Epidermal melanocyte (primary cell): ENCODE data around the gene OPRL1.
"Not testable (repeated sequence)": the region's sequence is repeated elsewhere in the genome, so short reads cannot be mapped to it uniquely, and the experiment has no call there.

Experiments
- DNase-seq: peaks from one replicate; pipeline ENCODE4 v3.0.0; 2011; ENCODE audit warnings: low spot score; ENCODE audit not compliant: insufficient read length

OPRL1 gene

DNA sequence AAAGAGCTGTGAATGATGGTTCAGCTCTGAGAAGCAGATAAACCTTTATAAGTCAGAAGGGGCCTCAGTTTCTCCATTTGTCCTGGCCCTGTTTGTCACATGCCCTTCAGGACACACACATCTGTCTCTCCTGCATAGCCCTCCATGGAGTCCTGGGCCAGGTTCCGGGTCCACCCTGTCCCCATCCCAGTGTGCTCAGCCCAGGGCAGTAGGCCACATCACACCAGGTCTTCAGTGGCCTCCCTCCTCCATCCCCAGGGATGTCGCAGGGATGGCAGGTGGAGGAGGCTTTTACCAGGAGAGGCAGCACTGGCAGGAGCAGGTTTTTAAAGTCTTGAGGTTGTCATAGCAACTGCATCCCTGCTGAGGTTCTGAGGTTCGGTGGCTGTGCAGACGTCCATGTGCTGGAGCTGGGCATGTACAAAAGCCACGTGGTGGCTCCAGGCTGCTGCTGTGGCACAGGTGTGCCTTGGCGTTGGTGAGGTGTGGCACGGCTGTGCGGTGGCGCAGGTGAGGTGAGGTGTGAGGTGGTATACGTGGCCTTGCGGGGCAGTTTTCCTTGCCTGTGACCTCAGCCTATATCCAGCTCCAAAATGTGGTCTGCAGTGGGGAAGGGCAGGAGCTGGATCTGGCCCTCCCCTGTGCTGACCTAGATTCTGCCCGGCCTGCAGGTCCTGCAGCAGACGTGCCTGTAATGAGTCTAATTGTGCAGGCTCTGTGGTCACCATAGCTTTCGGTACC is 35.5 kb downstream of the OPRL1 start:
- DNase-seq: no peak

- no peak for DNase-seq
These were observed 36.1 kb downstream of the OPRL1 start for GRCh38 chr20:64116016-64116415.

- DNase-seq: no peak
These were observed 36.9 kb downstream of the OPRL1 start for GRCh38 chr20:64116541-64117431.

DNA sequence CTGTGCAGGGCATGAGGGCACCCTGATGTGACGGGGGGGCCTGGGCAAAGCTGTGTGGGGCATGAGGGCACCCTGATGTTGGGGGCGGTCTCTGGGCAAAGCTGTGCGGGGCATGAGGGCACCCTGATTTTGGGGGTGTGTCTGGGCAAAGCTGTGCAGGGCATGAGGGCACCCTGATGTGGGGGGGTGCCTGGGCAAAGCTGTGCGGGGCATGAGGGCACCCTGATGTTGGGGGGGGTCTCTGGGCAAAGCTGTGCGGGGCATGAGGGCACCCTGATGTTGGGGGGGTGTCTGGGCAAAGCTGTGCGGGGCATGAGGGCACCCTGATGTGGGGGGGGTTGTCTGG is 37.5 kb downstream of the OPRL1 start:
- not testable (repeated sequence) for DNase-seq

- no peak for DNase-seq
These were observed 39.4 kb downstream of the OPRL1 start for GRCh38 chr20:64119301-64119680.

- no peak for DNase-seq
These were observed 39.9 kb downstream of the OPRL1 start for GRCh38 chr20:64119681-64120341.

DNA sequence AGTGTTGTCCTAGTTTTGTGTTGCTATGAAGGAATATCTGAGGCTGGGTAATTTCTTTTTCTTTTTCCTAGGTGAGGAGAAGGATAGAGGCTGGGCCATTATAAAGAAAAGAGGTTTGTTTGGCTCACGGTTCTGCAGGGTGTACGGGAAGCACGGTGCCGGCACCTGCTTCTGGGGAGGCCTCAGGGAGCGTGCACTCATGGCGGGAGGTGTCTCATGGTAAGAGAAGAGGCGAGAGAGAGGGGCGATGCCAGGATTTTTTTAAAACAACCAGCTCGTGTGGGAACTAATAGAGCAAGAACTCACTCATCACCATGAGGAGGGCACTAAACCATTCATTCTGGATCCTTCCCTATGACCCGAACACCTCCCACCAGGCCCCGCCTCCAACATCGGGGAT is 41.7 kb downstream of the OPRL1 start:
- no peak for DNase-seq

- not testable (repeated sequence) for DNase-seq
These were observed 43.0 kb downstream of the OPRL1 start for GRCh38 chr20:64122927-64123326.

GRCh38 chr20:64123517-64123916 is 43.6 kb downstream of the OPRL1 start:
- DNase-seq: not testable (repeated sequence)

DNA sequence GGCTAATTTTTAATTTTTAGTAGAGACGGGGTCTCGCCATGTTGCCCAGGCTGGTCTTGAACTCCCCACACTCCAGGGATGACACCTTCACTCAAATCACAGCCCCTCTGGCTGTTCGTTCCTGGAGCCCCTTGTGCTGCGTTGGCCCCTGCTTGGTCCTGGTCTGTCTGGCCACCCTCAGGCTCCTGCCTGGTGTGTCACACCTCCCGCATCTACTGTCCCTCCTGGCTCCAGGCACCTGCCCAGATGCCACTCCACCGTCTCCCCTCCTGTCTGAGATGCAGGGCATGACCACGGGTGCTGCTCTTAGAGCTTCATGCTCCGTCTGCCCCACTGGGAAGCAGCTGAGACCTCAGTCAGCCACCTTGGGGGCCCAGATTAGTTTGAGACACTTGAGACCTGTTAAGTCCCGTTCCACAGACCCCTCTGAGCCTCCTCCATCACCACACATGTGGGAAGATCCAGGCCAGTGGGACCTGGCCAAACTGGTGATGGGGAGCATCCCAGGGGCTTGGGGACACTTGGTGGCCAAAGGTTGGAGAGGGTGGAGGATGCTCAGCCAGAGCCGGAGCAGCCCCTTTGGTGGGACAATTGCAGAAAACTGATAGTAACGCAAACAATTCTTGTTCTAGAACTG is 49.4 kb downstream of the OPRL1 start:
- no peak for DNase-seq

DNA sequence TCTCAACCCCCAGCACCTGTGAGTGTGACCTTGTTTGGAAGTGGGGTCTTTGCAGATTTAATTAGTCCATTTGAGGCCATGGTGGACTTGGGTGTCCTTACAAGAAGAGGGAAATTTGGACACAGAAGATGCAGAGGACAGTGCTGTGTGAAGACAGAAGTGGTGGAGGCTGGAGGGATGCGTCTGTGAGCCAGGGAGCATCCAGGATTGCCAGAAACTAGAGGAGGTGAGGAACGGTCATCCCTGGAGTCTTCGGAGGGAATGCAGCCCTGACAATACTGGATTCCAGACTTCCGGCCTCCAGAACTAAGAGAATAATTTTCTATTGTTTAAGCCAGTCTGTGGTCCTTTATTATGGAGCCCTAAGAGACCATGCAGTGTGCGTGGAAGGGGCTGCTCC is 50.4 kb downstream of the OPRL1 start:
- DNase-seq: no peak

GRCh38 chr20:64130876-64131275 is 51.0 kb downstream of the OPRL1 start:
- no peak for DNase-seq

DNA sequence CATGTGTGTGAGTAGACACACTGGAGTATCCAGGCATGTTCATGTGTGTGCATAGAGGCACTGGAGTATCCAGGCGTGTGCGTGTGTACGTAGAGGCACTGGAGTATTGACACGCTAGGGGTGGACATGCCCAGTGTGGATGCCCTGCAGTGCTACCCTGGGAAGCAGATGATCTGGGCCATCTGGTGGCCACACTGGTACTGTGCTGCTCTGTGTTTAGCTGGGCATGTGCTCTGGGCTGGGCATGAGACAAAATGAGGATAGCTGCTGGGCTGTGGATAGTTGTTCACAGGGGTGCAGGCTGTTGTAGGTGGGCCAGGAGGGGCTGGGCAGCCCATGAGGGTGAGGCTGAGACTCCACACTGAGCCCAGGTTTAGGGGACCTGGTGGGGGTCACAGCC is 51.5 kb downstream of the OPRL1 start:
- no peak for DNase-seq

DNA sequence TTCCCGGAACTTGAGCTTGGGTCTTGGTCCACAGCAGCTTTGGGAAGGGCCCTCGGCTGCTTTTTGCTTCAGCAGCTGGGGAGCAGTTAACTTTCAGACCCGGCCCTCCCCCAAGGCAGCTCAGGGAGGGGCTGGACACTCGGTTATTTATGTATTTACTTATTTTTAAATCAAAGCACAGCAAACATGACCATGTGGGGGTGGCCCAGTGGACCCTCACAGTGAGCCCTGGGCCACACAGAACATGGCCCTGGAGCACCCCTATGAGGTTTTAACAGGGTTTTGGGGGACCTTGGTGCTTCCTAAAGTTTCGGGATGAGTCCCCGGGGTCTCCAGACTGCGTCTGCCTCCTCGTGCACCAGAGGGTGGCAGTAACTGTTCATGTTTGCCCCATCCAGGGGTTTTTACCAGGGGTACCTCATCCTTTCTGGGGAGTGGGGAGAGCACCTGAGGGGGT is 54.1 kb downstream of the OPRL1 start:
- no peak for DNase-seq

DNA sequence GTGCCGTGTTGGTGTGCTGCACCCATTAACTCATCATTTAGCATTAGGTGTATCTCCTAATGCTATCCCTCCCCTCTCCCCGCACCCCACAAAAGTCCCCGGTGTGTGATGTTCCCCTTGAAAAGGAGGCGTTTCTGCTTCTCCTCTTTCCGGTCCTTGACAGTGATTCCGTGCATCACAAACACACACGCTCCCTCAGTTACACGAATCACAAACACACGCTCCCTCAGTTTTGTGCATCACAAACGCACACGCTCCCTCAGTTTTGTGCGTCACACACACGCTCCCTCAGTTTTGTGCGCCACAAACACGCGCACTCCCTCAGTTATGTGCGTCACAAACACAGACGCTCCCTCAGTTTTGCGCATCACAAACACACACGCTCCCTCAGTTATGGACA is 54.9 kb downstream of the OPRL1 start:
- not testable (repeated sequence) for DNase-seq

DNA sequence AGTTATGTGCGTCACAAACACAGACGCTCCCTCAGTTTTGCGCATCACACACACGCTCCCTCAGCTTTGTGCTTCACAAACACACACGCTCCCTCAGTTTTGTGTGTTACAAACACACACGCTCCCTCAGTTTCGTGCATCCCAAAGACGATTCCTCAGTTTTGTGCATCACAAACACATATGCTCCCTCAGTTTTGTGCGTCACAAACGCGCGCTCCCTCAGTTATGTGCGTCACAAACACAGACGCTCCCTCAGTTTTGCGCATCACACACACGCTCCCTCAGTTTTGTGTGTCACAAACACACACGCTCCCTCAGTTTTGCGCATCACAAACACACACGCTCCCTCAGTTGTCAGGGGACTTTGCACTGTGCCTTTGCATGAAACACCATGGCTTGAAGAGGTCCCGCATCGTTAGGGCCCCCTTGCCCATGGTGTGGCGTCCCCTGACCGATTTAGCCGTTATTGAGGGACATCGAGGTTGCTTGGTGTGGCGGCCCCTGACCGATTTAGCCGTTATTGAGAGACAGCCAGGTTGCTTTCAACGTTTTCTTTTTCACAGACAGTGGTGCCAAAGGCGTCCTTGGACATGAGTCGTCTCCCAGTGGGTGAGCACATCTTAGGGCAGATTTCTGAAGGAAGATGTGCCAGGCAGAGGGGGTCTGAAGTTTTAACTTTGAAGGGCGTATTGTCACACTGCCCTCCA is 56.3 kb downstream of the OPRL1 start:
- no peak for DNase-seq

- no peak for DNase-seq
These were observed 57.7 kb downstream of the OPRL1 start for GRCh38 chr20:64137598-64138031.

- no peak for DNase-seq
These were observed 58.5 kb downstream of the OPRL1 start for GRCh38 chr20:64138276-64138815.

- DNase-seq: no peak
These were observed 59.5 kb downstream of the OPRL1 start for GRCh38 chr20:64139199-64140060.
